BE2C (cell line): ENCODE measurements around the gene EXOC6B.

ENCODE experiments used
- DNase-seq: peaks from one replicate; pipeline ENCODE4 v3.0.0-alpha.2; 2020
- H3K27me3 ChIP-seq: fragments of 250-450 bp; sonication (Bioruptor Pico); 2 replicates; pipeline ENCODE4 v1.5.1; 2020; ENCODE audit warnings: mild to moderate bottlenecking
- H3K36me3 ChIP-seq: fragments of 250-450 bp; sonication (Bioruptor Pico); 2 replicates; pipeline ENCODE4 v1.5.1; 2020; ENCODE audit warnings: mild to moderate bottlenecking
- H3K4me1 ChIP-seq: fragments of 250-450 bp; sonication (Bioruptor Pico); 2 replicates; pipeline ENCODE4 v1.5.1; 2020
- H3K4me3 ChIP-seq: 2 replicates; pipeline ENCODE4 v1.5.1; 2011; ENCODE audit warnings: low read depth, low read length
- H3K9me3 ChIP-seq: fragments of 250-450 bp; sonication (Bioruptor Pico); 2 replicates; pipeline ENCODE4 v1.5.1; 2020
- TF ChIP-seq, protein P1 (sequence below): IDR thresholded peaks from 2 replicates; pipeline ENCODE4 v1.5.1; 2012; ENCODE audit warnings: mild to moderate bottlenecking, low read depth, low read length

The EXOC6B gene

DNA sequence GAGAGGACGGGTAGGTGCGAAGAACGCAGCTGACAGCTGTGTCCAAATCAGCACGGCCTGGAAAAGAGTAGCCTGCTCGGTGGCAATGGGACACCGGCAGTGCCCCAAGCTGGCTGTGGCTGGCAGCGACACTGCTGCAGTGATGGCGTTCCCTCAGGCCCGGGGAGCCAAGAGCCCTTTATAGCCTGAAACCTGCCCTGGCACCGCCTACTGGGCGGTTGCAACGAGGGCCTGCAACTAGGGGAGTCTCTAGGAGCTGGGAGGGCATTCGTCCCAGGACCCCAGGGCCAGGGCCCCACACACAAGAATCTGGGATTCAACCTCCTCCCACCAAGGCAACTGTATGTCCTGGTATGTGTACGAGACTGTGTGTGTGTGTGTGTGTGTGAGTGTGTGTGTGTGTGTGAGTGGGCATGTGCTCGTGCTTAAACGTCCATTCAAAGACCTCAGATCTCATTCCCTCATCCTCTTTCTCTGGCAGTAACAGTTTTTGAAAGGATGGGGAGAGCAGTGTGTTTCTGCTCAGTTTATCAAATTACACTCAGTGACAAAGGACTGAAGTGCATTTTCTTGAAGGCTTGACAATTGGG, 671.4 kb downstream of the EXOC6B start:
- Histone ChIP-seq H3K27me3 (peaks cover 12% of the 10 kb centered on the region), H3K4me3 (no peak overlapping the region), H3K9me3 (no peaks in the 10 kb centered on the region), H3K4me1 (no peaks in the 10 kb centered on the region), H3K36me3 (no peaks in the 10 kb centered on the region)
- TF ChIP-seq, protein P1, sequence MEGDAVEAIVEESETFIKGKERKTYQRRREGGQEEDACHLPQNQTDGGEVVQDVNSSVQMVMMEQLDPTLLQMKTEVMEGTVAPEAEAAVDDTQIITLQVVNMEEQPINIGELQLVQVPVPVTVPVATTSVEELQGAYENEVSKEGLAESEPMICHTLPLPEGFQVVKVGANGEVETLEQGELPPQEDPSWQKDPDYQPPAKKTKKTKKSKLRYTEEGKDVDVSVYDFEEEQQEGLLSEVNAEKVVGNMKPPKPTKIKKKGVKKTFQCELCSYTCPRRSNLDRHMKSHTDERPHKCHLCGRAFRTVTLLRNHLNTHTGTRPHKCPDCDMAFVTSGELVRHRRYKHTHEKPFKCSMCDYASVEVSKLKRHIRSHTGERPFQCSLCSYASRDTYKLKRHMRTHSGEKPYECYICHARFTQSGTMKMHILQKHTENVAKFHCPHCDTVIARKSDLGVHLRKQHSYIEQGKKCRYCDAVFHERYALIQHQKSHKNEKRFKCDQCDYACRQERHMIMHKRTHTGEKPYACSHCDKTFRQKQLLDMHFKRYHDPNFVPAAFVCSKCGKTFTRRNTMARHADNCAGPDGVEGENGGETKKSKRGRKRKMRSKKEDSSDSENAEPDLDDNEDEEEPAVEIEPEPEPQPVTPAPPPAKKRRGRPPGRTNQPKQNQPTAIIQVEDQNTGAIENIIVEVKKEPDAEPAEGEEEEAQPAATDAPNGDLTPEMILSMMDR: no peak
- DNase-seq: no peak

DNA sequence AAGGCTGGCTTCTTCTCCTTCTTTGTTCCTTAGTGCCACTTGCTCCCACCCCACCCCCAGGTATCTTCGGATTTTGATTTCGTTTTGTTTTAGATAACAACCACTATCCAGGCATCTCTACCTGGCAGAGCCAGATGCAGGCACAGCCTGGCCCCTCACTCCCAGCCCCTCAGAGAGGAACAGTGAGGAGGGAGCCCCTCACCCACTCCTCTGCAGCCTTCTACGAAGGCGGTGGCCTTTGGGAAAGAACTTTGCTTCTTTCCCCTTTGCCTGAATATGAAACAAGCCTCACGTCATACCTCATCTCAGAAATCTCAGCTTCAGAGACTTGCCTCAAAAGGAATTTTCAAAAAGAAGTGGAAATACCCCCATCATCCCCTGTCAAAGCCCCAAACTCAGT, 671.9 kb downstream of the EXOC6B start:
- Histone ChIP-seq H3K9me3 (no peaks in the 10 kb centered on the region), H3K27me3 (peaks cover 18% of the 10 kb centered on the region), H3K4me1 (no peaks in the 10 kb centered on the region), H3K4me3 (no peak overlapping the region), H3K36me3 (no peaks in the 10 kb centered on the region)
- DNase-seq: no peak
- TF ChIP-seq, protein P1: no peak

DNA sequence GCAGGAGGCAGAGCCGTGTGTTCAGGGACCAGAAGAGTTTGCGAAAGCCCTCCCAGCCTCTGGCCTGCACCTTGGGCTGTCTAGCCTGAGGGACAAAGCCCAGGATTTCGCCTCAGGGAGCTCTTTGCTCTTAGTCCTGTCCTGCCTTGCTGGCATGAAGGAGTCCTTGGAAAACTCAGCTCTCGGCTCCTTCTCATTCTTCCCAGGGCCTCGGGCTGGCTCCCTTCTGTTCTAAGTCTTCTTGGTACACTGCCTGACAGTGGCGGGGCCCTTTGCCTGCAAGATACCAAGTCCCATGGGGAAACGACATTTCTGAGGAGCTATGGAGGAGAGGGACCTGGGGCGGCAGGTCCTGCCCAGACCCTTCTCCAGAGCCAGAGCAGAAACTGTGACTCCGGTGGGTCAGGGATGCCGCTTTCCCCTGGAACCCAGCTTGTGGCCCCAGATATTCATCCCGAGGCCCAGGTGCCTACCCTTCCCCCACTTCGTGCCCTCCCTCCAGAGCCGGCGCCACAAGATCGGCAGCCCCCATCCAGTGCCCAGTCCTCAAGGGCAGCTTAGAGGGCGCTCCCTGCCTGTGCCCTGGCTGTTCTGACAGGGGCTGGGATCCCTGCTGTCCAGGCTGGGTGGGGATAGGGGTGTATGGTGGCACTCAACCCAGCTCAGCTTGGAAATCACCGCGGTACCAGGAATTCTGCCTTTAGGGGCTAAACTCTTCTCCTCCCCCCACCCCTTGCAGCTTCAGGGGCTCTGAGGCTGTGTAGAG, 672.6 kb downstream of the EXOC6B start:
- no peak for DNase-seq
- H3K4me1 ChIP-seq: no peaks in the 10 kb centered on the region
- TF ChIP-seq, protein P1: no peak
- H3K4me3 ChIP-seq: no peak overlapping the region
- H3K9me3 ChIP-seq: no peaks in the 10 kb centered on the region
- H3K27me3 ChIP-seq: peaks cover 22% of the 10 kb centered on the region
- H3K36me3 ChIP-seq: no peaks in the 10 kb centered on the region

DNA sequence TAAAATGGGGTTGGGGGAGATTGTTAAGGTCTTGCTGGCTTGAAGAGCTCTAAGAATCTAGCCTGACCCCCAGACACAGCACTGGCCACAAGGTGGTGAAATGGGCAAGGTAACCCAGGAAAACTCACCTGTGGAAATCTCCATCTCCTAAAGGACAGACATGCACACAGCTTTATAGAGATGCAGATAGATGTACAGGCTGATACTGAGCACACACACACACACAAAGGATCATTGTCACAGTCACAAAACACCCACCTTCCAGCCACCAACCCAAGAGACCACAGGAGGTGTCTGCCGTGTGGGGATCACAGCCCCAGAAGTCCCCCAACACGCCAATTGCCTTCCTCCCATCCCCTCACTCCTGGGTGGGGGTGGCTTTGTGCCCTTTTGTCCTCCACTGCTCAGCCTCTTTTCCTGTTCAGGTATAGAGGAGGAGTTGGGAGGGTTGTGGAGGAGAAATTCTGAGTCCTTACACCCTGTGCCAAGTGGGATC, 674.9 kb downstream of the EXOC6B start:
- H3K27me3 ChIP-seq: peaks cover 43% of the 10 kb centered on the region
- no peaks in the 10 kb centered on the region for H3K9me3 ChIP-seq
- TF ChIP-seq, protein P1: no peak
- H3K36me3 ChIP-seq: no peaks in the 10 kb centered on the region
- H3K4me1 ChIP-seq: no peaks in the 10 kb centered on the region
- no peak overlapping the region for H3K4me3 ChIP-seq
- no peak for DNase-seq

DNA sequence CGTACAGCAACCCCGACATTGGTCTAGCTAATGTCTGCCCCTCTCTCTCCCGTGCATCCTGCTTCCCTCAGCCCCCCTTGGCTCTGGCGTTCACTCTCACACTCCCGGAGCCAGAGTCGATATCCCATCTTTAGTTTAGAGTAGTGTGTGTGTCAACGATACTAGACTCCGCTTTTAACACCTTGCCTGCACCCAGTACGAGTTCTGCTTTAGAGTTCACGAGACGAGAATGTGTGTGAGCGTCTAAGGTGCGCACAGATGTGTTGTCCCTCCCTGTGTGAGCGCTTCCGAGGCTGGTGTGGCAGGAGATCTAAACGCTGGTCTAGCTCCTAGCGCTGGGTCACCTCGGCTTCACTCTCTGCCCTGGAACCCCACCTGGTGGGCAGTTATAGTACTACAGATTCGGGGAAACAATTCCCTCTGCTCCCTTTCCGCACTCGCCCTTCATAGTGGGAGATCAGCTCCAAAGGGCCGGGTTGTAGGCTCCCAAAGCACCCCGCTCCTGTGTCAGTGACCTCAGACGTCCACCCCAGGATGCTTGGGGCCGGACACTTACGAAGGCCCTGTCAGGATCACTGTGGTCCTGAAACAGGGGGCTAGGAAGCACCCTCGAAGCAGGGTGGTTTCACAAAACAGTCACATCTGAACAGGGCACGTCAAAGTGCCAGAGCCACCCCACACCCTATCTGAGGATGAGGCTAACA, 675.5 kb downstream of the EXOC6B start:
- TF ChIP-seq, protein P1: peak; percentile 62
- Histone ChIP-seq H3K4me1 (no peaks in the 10 kb centered on the region), H3K27me3 (peaks cover 49% of the 10 kb centered on the region), H3K4me3 (no peak overlapping the region), H3K36me3 (no peaks in the 10 kb centered on the region), H3K9me3 (no peaks in the 10 kb centered on the region)
- peak; percentile 63 for DNase-seq
